Measurements from ENCODE around the gene TTN. TPM values are rescaled to one million over a fixed set of nuclear protein-coding genes. Genes with fewer than 3 reads are reported as not detected.

TTN gene
- total RNA-seq, 3 donors from 2014 or later, result 0.45 to 0.87 (median 0.78) TPM

GRCh38 chr2:178828486-178828881, 21.3 kb upstream of the TTN start:
- peaks cover 5% of the 10 kb centered on the region for H3K9me3 Mint-ChIP-seq
- H3K4me1 Mint-ChIP-seq (ENCODE audit: low read depth), result peaks cover 20% of the 10 kb centered on the region
- H3K36me3 Mint-ChIP-seq (ENCODE audit: insufficient read depth), result peaks cover 12% of the 10 kb centered on the region
- no peaks in the 10 kb centered on the region for H3K27me3 Mint-ChIP-seq (ENCODE audit: low read depth)
- DNase-seq, result no peak
- H3K4me3 Mint-ChIP-seq, result no peak overlapping the region
- no peak for ATAC-seq

- no peak for ATAC-seq
- peaks cover 5% of the 10 kb centered on the region for H3K9me3 Mint-ChIP-seq
- H3K4me1 Mint-ChIP-seq (ENCODE audit: low read depth), result peaks cover 20% of the 10 kb centered on the region
Observed at GRCh38 chr2:178827739-178828485, 20.7 kb upstream of the TTN start.

GRCh38 chr2:178827111-178827510, 19.9 kb upstream of the TTN start:
- H3K27me3 Mint-ChIP-seq (ENCODE audit: low read depth), result no peaks in the 10 kb centered on the region
- no peak for DNase-seq
- H3K4me3 Mint-ChIP-seq, result no peak overlapping the region
- peaks cover 5% of the 10 kb centered on the region for H3K9me3 Mint-ChIP-seq
- H3K36me3 Mint-ChIP-seq (ENCODE audit: insufficient read depth), result peaks cover 8% of the 10 kb centered on the region
- H3K4me1 Mint-ChIP-seq (ENCODE audit: low read depth), result peaks cover 20% of the 10 kb centered on the region
- ATAC-seq, result no peak

More at GRCh38 chr2:178827739-178828485, 20.7 kb upstream of the TTN start:
- Mint-ChIP-seq H3K36me3 (ENCODE audit: insufficient read depth) (peaks cover 9% of the 10 kb centered on the region), H3K27me3 (ENCODE audit: low read depth) (no peaks in the 10 kb centered on the region), H3K4me3 (no peak overlapping the region)
- DNase-seq, result no peak

GRCh38 chr2:178825183-178825582, 18.0 kb upstream of the TTN start:
- peaks cover 5% of the 10 kb centered on the region for H3K9me3 Mint-ChIP-seq
- H3K36me3 Mint-ChIP-seq (ENCODE audit: insufficient read depth), result peaks cover 8% of the 10 kb centered on the region
- no peaks in the 10 kb centered on the region for H3K27me3 Mint-ChIP-seq (ENCODE audit: low read depth)
- ATAC-seq, result no peak
- H3K4me1 Mint-ChIP-seq (ENCODE audit: low read depth), result peaks cover 15% of the 10 kb centered on the region
- no peak overlapping the region for H3K4me3 Mint-ChIP-seq
- no peak for DNase-seq

GRCh38 chr2:178824181-178824580, 17.0 kb upstream of the TTN start:
- ATAC-seq (no peak), DNase-seq (no peak)
- Mint-ChIP-seq H3K4me1 (ENCODE audit: low read depth) (peaks cover 10% of the 10 kb centered on the region), H3K36me3 (ENCODE audit: insufficient read depth) (peaks cover 8% of the 10 kb centered on the region), H3K27me3 (ENCODE audit: low read depth) (no peaks in the 10 kb centered on the region), H3K4me3 (no peak overlapping the region), H3K9me3 (peaks cover 5% of the 10 kb centered on the region)

- no peak for DNase-seq
- Mint-ChIP-seq H3K9me3 (no peaks in the 10 kb centered on the region), H3K4me1 (ENCODE audit: low read depth) (peaks cover 9% of the 10 kb centered on the region), H3K36me3 (ENCODE audit: insufficient read depth) (peaks cover 5% of the 10 kb centered on the region), H3K4me3 (peak overlapping the region; percentile 16), H3K27me3 (ENCODE audit: low read depth) (no peaks in the 10 kb centered on the region)
- no peak for ATAC-seq
Observed at GRCh38 chr2:178819992-178820391, 12.8 kb upstream of the TTN start.

GRCh38 chr2:178819147-178819875, 12.1 kb upstream of the TTN start:
- Mint-ChIP-seq H3K27me3 (ENCODE audit: low read depth) (no peaks in the 10 kb centered on the region), H3K9me3 (no peaks in the 10 kb centered on the region), H3K36me3 (ENCODE audit: insufficient read depth) (peaks cover 5% of the 10 kb centered on the region), H3K4me1 (ENCODE audit: low read depth) (peaks cover 9% of the 10 kb centered on the region), H3K4me3 (no peak overlapping the region)
- DNase-seq, result no peak
- no peak for ATAC-seq

GRCh38 chr2:178811901-178812300, 4.7 kb upstream of the TTN start:
- ATAC-seq, result no peak

GRCh38 chr2:178811045-178811444, 3.8 kb upstream of the TTN start:
- no peak for ATAC-seq
- Mint-ChIP-seq H3K36me3 (ENCODE audit: insufficient read depth) (peaks cover 2% of the 10 kb centered on the region), H3K9me3 (no peaks in the 10 kb centered on the region), H3K4me1 (ENCODE audit: low read depth) (no peaks in the 10 kb centered on the region), H3K4me3 (no peak overlapping the region), H3K27me3 (ENCODE audit: low read depth) (no peaks in the 10 kb centered on the region)
- DNase-seq, result no peak

More at GRCh38 chr2:178811901-178812300, 4.7 kb upstream of the TTN start:
- no peaks in the 10 kb centered on the region for H3K27me3 Mint-ChIP-seq (ENCODE audit: low read depth)
- no peaks in the 10 kb centered on the region for H3K4me1 Mint-ChIP-seq (ENCODE audit: low read depth)
- H3K9me3 Mint-ChIP-seq, result no peaks in the 10 kb centered on the region
- no peak overlapping the region for H3K4me3 Mint-ChIP-seq
- peaks cover 2% of the 10 kb centered on the region for H3K36me3 Mint-ChIP-seq (ENCODE audit: insufficient read depth)
- no peak for DNase-seq

- Mint-ChIP-seq H3K9me3 (no peaks in the 10 kb centered on the region), H3K4me1 (ENCODE audit: low read depth) (no peaks in the 10 kb centered on the region), H3K4me3 (no peak overlapping the region), H3K36me3 (ENCODE audit: insufficient read depth) (peaks cover 2% of the 10 kb centered on the region), H3K27me3 (ENCODE audit: low read depth) (no peaks in the 10 kb centered on the region)
- no peak for ATAC-seq
- DNase-seq, result no peak
Observed at GRCh38 chr2:178810422-178810821, 3.2 kb upstream of the TTN start.

- Mint-ChIP-seq H3K27me3 (ENCODE audit: low read depth) (no peaks in the 10 kb centered on the region), H3K4me3 (no peak overlapping the region), H3K9me3 (no peaks in the 10 kb centered on the region), H3K4me1 (ENCODE audit: low read depth) (no peaks in the 10 kb centered on the region), H3K36me3 (ENCODE audit: insufficient read depth) (peaks cover 2% of the 10 kb centered on the region)
- DNase-seq, result no peak
- ATAC-seq, result no peak
Observed at GRCh38 chr2:178806543-178806942, 680 bp downstream of the TTN start.

GRCh38 chr2:178805457-178805856, 1.8 kb downstream of the TTN start:
- no peak overlapping the region for H3K4me3 Mint-ChIP-seq
- H3K27me3 Mint-ChIP-seq (ENCODE audit: low read depth), result no peaks in the 10 kb centered on the region
- no peaks in the 10 kb centered on the region for H3K9me3 Mint-ChIP-seq
- no peak for DNase-seq
- H3K4me1 Mint-ChIP-seq (ENCODE audit: low read depth), result no peaks in the 10 kb centered on the region
- peaks cover 2% of the 10 kb centered on the region for H3K36me3 Mint-ChIP-seq (ENCODE audit: insufficient read depth)
- ATAC-seq, result no peak

- no peak for DNase-seq
- no peak for ATAC-seq
- H3K36me3 Mint-ChIP-seq (ENCODE audit: insufficient read depth), result no peaks in the 10 kb centered on the region
- H3K27me3 Mint-ChIP-seq (ENCODE audit: low read depth), result no peaks in the 10 kb centered on the region
- no peaks in the 10 kb centered on the region for H3K4me1 Mint-ChIP-seq (ENCODE audit: low read depth)
- no peak overlapping the region for H3K4me3 Mint-ChIP-seq
- no peaks in the 10 kb centered on the region for H3K9me3 Mint-ChIP-seq
Observed at GRCh38 chr2:178804791-178805190, 2.4 kb downstream of the TTN start.

- Mint-ChIP-seq H3K4me3 (no peak overlapping the region), H3K36me3 (ENCODE audit: insufficient read depth) (peaks cover 5% of the 10 kb centered on the region), H3K9me3 (no peaks in the 10 kb centered on the region), H3K27me3 (ENCODE audit: low read depth) (no peaks in the 10 kb centered on the region), H3K4me1 (ENCODE audit: low read depth) (no peaks in the 10 kb centered on the region)
- DNase-seq (no peak), ATAC-seq (no peak)
Observed at GRCh38 chr2:178800510-178800909, 6.7 kb downstream of the TTN start.

- peaks cover 5% of the 10 kb centered on the region for H3K36me3 Mint-ChIP-seq (ENCODE audit: insufficient read depth)
- DNase-seq (no peak), ATAC-seq (no peak)
- H3K9me3 Mint-ChIP-seq, result no peaks in the 10 kb centered on the region
- no peak overlapping the region for H3K4me3 Mint-ChIP-seq
- H3K27me3 Mint-ChIP-seq (ENCODE audit: low read depth), result no peaks in the 10 kb centered on the region
- no peaks in the 10 kb centered on the region for H3K4me1 Mint-ChIP-seq (ENCODE audit: low read depth)
Observed at GRCh38 chr2:178799305-178799704, 7.9 kb downstream of the TTN start.

Measured in activated T-cell treated with anti-CD3 and anti-CD28 coated beads, Interleukin-2, amount 50 U/mL, for 4 hours (primary cell).